Measurements from ENCODE around the gene POC5.

Gene POC5

GRCh38 chr5:75659791-75660450 lies 57.3 kb downstream of the POC5 start:
- no peak for DNase-seq

- no peak for DNase-seq
Observed at GRCh38 chr5:75656311-75657003, 60.8 kb downstream of the POC5 start.

DNA sequence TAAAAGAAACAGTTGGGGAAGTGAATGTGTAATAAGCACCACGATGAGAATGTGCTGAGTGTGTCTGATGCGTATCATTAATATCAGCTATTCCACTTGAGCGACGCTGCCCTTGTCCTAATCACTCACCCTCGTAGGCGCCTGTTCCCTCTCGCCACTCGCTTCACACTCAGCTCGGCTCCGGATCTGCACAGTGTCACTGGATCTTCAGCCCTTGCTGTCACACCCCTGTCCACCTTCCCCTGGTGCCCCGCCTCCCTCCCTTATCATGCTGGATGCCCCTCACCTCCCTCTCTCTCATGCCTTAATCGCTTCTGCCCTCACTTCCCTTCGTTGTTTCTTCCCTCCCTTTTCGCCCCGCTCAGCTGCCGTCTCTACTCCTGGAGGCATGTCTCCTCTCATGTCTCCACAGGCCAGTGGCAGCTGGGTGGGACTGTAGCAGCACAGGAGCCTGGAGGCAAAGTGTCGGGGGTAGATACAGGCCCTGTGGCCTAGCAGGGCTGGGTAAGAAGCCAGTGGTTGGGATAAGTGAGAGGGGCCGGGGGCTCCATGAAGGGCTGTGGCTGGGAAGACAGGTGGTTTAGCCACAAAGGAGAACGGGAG lies 62.4 kb downstream of the POC5 start:
- DNase-seq: no peak

- no peak for DNase-seq
Observed at GRCh38 chr5:75653521-75653920, 63.7 kb downstream of the POC5 start.

GRCh38 chr5:75651575-75652238 lies 65.5 kb downstream of the POC5 start:
- DNase-seq: no peak

DNA sequence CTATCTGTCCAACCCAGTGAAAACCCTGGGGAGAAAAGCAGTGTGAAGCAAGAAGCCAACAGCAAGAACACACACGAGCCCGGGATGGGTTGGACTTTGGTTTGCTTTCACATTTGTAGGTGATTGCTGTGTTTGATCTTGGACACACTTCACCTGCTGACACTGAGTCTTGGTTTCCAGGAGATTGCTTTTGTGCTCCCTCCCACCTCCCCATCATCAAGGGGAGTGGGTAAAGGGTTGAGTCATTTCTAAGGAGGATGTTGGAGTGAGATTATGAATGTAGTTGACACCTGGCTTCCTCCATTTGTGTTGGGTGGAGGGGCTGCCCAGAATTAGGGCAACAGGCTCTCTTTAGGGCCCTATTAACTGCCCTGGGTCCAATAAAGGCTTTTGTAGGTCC lies 68.5 kb downstream of the POC5 start:
- no peak for DNase-seq

DNA sequence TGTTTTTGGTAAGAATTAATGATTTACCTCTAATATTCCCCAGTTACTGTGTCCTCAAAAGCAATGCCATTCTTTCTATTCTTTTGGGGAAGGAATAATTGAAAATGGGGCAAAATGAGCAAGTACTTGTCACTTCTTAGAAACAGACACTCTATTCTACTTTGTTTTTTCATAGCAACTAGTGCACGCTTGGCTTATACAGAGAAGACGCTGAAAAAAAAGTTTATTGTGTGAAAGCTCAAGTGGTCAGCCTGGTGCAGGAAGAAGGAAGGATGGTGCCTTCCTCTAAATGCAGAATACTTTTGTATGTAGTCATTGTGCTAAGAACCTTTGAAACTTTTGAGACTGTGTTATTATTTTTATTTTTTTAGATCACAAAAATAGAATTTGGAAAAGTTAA lies 76.4 kb downstream of the POC5 start:
- no peak for DNase-seq

GRCh38 chr5:75640395-75640794 lies 76.8 kb downstream of the POC5 start:
- no peak for DNase-seq

DNA sequence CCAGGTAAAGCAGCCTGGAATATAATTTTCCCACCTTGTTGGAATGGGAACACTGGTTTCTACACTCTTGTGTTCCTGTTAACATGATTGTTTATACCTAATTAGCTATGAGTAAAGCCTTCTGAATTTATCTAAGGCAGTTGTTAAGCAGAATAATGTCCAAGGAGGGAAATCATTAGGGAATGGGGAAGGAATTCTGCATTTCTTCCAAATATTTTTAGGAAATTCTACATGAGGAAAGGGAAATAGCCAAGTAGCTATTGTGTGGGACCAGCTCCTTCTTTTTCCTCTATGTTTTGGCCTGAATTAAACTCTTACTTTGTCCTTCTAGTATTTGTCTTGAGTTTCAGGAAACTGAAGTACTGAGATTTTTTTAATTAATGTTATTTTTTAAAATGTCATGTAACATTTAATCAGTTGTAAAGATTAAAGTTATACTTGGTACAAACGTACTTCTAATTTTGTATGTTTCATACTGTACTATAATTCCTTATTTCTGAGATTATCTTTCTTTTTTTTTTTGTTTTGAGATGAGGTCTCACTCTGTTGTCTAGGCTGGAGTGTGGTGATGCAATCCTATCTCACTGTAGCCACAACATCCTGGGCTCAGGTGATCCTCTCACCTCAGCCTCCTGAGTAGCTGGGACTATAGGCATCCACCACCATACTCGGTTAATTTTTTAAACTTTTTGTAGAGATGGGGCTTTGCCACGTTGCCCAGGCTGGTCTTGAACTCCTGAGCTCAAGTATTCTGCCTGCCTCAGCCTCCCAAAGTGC lies 77.5 kb downstream of the POC5 start:
- no peak for DNase-seq

GRCh38 chr5:75637949-75638348 lies 79.3 kb downstream of the POC5 start:
- no peak for DNase-seq

GRCh38 chr5:75632321-75632720 lies 84.9 kb downstream of the POC5 start:
- no peak for DNase-seq

GRCh38 chr5:75630875-75631274 lies 86.4 kb downstream of the POC5 start:
- DNase-seq: no peak

GRCh38 chr5:75627801-75628200 lies 89.4 kb downstream of the POC5 start:
- DNase-seq: no peak

DNA sequence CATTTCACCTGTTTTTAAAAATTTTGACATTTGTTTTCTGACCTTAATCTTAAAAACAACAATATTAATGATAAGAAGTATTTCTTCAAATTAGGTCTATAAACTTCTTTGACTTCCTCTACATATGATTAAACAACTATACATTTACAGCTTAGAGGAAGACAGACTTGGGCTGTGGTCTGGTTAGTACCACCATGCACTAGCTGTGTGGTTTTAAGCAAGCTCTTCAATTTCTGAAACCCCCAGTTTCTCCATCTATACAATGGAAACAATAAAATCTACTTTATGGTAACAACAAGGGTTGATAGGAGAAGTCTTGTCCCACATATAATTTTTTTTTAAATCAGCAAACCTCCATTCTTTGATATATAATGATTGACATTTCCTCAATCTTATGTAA lies 90.3 kb downstream of the POC5 start:
- no peak for DNase-seq
